Measurements from ENCODE around the gene KLHL3.

DNA sequence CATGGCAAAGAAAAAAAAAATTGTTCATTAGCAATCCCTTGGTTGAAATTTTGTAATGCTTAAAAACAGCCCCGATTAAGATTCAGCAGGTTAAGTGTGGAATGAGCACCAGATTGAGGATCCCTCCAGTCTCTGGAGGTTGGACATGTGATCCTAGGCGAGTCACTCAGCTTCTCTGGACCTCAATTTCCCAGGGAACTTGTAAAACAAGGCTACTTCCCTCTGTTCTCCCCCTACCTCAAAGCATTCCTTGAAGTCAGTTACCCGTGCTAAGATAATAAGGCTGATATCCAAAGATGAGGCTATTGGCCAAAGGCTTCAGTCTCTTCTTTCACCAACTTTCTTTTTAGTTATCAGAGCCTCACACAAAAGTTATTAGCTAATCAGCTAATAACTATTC is 2.9 kb downstream of the KLHL3 start:
- no peak for TF ChIP-seq EZH2 (IDR thresholded peaks at IDR 0.05; ENCODE audit: borderline replicate concordance, low read depth, low read length, poor library complexity, severe bottlenecking)
- TF ChIP-seq, protein P1, sequence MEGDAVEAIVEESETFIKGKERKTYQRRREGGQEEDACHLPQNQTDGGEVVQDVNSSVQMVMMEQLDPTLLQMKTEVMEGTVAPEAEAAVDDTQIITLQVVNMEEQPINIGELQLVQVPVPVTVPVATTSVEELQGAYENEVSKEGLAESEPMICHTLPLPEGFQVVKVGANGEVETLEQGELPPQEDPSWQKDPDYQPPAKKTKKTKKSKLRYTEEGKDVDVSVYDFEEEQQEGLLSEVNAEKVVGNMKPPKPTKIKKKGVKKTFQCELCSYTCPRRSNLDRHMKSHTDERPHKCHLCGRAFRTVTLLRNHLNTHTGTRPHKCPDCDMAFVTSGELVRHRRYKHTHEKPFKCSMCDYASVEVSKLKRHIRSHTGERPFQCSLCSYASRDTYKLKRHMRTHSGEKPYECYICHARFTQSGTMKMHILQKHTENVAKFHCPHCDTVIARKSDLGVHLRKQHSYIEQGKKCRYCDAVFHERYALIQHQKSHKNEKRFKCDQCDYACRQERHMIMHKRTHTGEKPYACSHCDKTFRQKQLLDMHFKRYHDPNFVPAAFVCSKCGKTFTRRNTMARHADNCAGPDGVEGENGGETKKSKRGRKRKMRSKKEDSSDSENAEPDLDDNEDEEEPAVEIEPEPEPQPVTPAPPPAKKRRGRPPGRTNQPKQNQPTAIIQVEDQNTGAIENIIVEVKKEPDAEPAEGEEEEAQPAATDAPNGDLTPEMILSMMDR (conservative IDR thresholded peaks at IDR 0.05; ENCODE audit: low read depth, low read length), result no peak

Measured in A673 (cell line).